DND-41 (cell line): Measurements from ENCODE around the gene RABEP1.

ENCODE experiments used
- ATAC-seq: fragments of 200-7000 bp; cut with Tn5 transposase; 3 replicates; pipeline ENCODE4 v1.9.1; 2021; ENCODE audit warnings: low read depth; ENCODE audit not compliant: insufficient read depth
- DNase-seq: peaks from one replicate; pipeline ENCODE4 v3.0.0-alpha.2; 2020
- H2AFZ ChIP-seq: 2 replicates; pipeline ENCODE4 v1.6.0; 2012; ENCODE audit warnings: low read depth, low read length
- H3K27ac ChIP-seq: 2 replicates; pipeline ENCODE4 v1.5.1; 2012; ENCODE audit warnings: low read length, inconsistent platforms
- H3K27me3 ChIP-seq: fragments of 200-600 bp; sonication (generic); 2 replicates; pipeline ENCODE4 v1.6.0; 2012; ENCODE audit warnings: low read length, mild to moderate bottlenecking, inconsistent platforms; ENCODE audit not compliant: insufficient read depth, poor library complexity
- H3K36me3 ChIP-seq: 2 replicates; pipeline ENCODE4 v1.5.1; 2012; ENCODE audit warnings: low read length, inconsistent platforms; ENCODE audit not compliant: insufficient read depth
- H3K4me1 ChIP-seq: 2 replicates; pipeline ENCODE4 v1.5.1; 2012; ENCODE audit warnings: mild to moderate bottlenecking, low read length; ENCODE audit not compliant: insufficient read depth
- H3K4me2 ChIP-seq: 2 replicates; pipeline ENCODE4 v1.6.0; 2012; ENCODE audit warnings: mild to moderate bottlenecking, moderate library complexity, low read length, inconsistent platforms; ENCODE audit not compliant: insufficient read depth
- H3K4me3 ChIP-seq, 2 experiments: fragments of 200-600 bp in 1 of 2; shearing (Covaris generic) in 1 of 2; 2 replicates each; pipeline ENCODE4 v1.5.1; 2012 to 2016; ENCODE audit warnings: inconsistent platforms in 2 of 2, low read length in 2 of 2, mild to moderate bottlenecking in 2 of 2, low read depth in 1 of 2, moderate library complexity in 1 of 2
- H3K79me2 ChIP-seq: 2 replicates; pipeline ENCODE4 v1.6.0; 2012; ENCODE audit warnings: low read length, inconsistent platforms; ENCODE audit not compliant: insufficient read depth
- H3K9ac ChIP-seq: 2 replicates; pipeline ENCODE4 v1.6.0; 2012; ENCODE audit warnings: low read depth, mild to moderate bottlenecking, inconsistent platforms, low read length, moderate library complexity
- H3K9me3 ChIP-seq: 2 replicates; pipeline ENCODE4 v1.5.1; 2012; ENCODE audit warnings: low read length, moderate library complexity, mild to moderate bottlenecking, inconsistent platforms; ENCODE audit not compliant: insufficient read depth, severe bottlenecking
- H4K20me1 ChIP-seq: 2 replicates; pipeline ENCODE4 v1.6.0; 2012; ENCODE audit warnings: low read length; ENCODE audit not compliant: insufficient read depth
- CTCF ChIP-seq: IDR thresholded peaks from 2 replicates; pipeline ENCODE4 v1.5.1; 2012; ENCODE audit warnings: borderline replicate concordance, low read length, moderate library complexity, mild to moderate bottlenecking; ENCODE audit not compliant: poor library complexity, severe bottlenecking; ENCODE audit errors: extremely low read depth
- EZH2 ChIP-seq: IDR thresholded peaks from 3 replicates; pipeline ENCODE4 v1.6.1; 2012; ENCODE audit warnings: borderline replicate concordance, low read depth, mild to moderate bottlenecking, moderate library complexity, low read length, inconsistent platforms; ENCODE audit not compliant: severe bottlenecking

Gene RABEP1

GRCh38 chr17:5286846-5287245 is 4.8 kb downstream of the RABEP1 start:
- no peak for DNase-seq
- peaks cover 34% of the 10 kb centered on the region for H3K4me1 ChIP-seq
- H3K9me3 ChIP-seq = no peaks in the 10 kb centered on the region
- H4K20me1 ChIP-seq = peaks cover 58% of the 10 kb centered on the region
- H3K4me3 ChIP-seq = no peak overlapping the region
- H3K4me2 ChIP-seq = no peak overlapping the region
- H3K27ac ChIP-seq = no peak overlapping the region
- no peak overlapping the region for H2AFZ ChIP-seq
- peaks cover 27% of the 10 kb centered on the region; the same call in 1 of the 2 replicates for H3K36me3 ChIP-seq
- no peaks in the 10 kb centered on the region for H3K27me3 ChIP-seq
- H3K79me2 ChIP-seq = peaks cover 95% of the 10 kb centered on the region
- no peak overlapping the region for H3K9ac ChIP-seq
- TF ChIP-seq CTCF (no peak), EZH2 (no peak)
- no peak for ATAC-seq

DNA sequence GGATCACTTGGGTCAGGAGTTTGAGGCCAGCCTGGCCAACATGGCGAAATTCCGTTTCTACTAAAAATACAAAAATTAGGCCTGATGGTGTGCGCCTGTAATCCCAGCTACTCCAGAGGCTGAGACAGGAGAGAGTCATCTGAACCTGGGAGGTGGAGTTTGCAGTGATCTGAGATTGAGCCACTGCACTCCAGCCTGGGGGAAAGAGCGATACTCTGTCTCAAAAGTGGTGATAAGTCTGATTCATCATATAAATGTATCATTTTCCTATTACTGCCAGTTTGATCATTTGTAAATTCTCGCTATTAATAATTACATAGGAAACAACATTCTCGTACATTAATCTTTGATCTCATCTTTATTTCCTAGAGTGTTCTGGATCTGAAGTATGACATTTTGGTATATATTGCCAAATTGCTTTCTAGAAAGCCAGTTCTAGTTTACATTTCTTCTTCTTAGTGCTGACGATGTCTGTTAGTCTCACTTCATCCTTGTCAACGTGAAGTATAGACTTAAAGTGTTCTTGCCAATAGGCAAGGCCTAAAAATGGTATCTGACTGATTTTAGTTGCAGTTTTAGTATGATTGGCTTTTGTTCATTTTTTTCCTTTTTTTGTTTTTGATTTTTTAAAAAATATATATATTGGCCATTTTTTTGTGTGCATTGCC is 9.7 kb downstream of the RABEP1 start:
- Histone ChIP-seq H4K20me1 (peaks cover 58% of the 10 kb centered on the region), H3K27me3 (no peaks in the 10 kb centered on the region), H3K4me1 (peaks cover 3% of the 10 kb centered on the region; the same call in 1 of the 2 replicates), H3K27ac (no peak overlapping the region), H3K9ac (no peak overlapping the region), H3K4me2 (no peak overlapping the region), H3K4me3 (no peak overlapping the region), H3K36me3 (peaks cover 23% of the 10 kb centered on the region; the same call in 1 of the 2 replicates), H3K79me2 (peaks cover 98% of the 10 kb centered on the region), H2AFZ (no peak overlapping the region), H3K9me3 (no peaks in the 10 kb centered on the region)
- ATAC-seq (no peak), DNase-seq (no peak)
- TF ChIP-seq CTCF = no peak
- no peak for TF ChIP-seq EZH2

GRCh38 chr17:5297245-5297644 is 15.2 kb downstream of the RABEP1 start:
- Histone ChIP-seq H3K4me1 (no peaks in the 10 kb centered on the region), H3K27me3 (no peaks in the 10 kb centered on the region), H4K20me1 (peaks cover 65% of the 10 kb centered on the region), H3K4me2 (no peak overlapping the region), H3K9ac (no peak overlapping the region), H3K36me3 (peaks cover 27% of the 10 kb centered on the region), H3K79me2 (peaks cover 98% of the 10 kb centered on the region), H2AFZ (no peak overlapping the region), H3K4me3 (no peak overlapping the region), H3K27ac (no peak overlapping the region), H3K9me3 (no peaks in the 10 kb centered on the region)
- no peak for ATAC-seq
- DNase-seq = no peak
- TF ChIP-seq CTCF (no peak), EZH2 (no peak)
